H1 (cell line): Measurements from ENCODE around the gene ZBTB20. TPM values are rescaled to one million over a fixed set of nuclear protein-coding genes. Genes with fewer than 3 reads are reported as not detected.

Experiments
- CTCF ChIA-PET: fragments of 300-600 bp; sonication (Branson Sonifier 250); formaldehyde crosslinking; loops from one replicate; lab custom pipeline; 2021; ENCODE audit not compliant: partially characterized antibody; lab: Charles Lee
- POLR2A ChIA-PET: fragments of 300-600 bp; sonication (Branson Sonifier 250); formaldehyde crosslinking; loops from one replicate; lab custom pipeline; 2021; ENCODE audit warnings: inconsistent platforms; ENCODE audit not compliant: partially characterized antibody; lab: Charles Lee
- DNase-seq, 2 experiments: peaks; one replicate each; pipeline versions ENCODE4 v3.0.0 to v3.0.0-alpha.2; 2010 to 2022; ENCODE audit warnings: low spot score in 2 of 2, low read depth in 1 of 2, mixed read lengths in 1 of 2
- FAIRE-seq: peaks from 2 replicates; lab custom pipeline; 2011; peaks lifted over from hg19 to GRCh38; lab: Jason Lieb, UNC
- H2AFZ ChIP-seq: 2 replicates; pipeline ENCODE4 v1.8.1; 2012; ENCODE audit warnings: low read length, inconsistent platforms
- H2AK5ac ChIP-seq: 2 replicates; pipeline ENCODE4 v1.6.1; 2013; ENCODE audit warnings: low read depth, low read length
- H2BK120ac ChIP-seq: replicated peaks from 2 replicates; pipeline ENCODE3; 2013; ENCODE audit warnings: low read depth, low read length, inconsistent platforms
- H2BK12ac ChIP-seq: 2 replicates; pipeline ENCODE4 v1.6.1; 2013; ENCODE audit warnings: low read depth, low read length
- H2BK15ac ChIP-seq: 2 replicates; pipeline ENCODE4 v1.6.1; 2013; ENCODE audit warnings: low read length
- H2BK20ac ChIP-seq: 2 replicates; pipeline ENCODE4 v1.6.1; 2013; ENCODE audit warnings: low read length
- H2BK5ac ChIP-seq: 2 replicates; pipeline ENCODE4 v1.6.1; 2013; ENCODE audit warnings: low read depth, low read length
- H3K14ac ChIP-seq: 2 replicates; pipeline ENCODE4 v1.6.1; 2013; ENCODE audit warnings: inconsistent platforms; ENCODE audit not compliant: insufficient read length
- H3K18ac ChIP-seq: 2 replicates; pipeline ENCODE4 v1.6.1; 2013; ENCODE audit warnings: low read length; ENCODE audit errors: extremely low read depth
- H3K23ac ChIP-seq: 2 replicates; pipeline ENCODE4 v1.6.1; 2013; ENCODE audit warnings: inconsistent platforms; ENCODE audit not compliant: insufficient read length
- H3K23me2 ChIP-seq: 2 replicates; pipeline ENCODE4 v1.6.1; 2013; ENCODE audit warnings: low read depth, low read length
- H3K27ac ChIP-seq: 2 replicates; pipeline ENCODE4 v1.6.1; 2011; ENCODE audit warnings: low read depth, low read length, inconsistent platforms
- H3K27me3 ChIP-seq, 4 experiments: replicated peaks in 1 of 4; 1 replicate in 1 of 4; 2 replicates in 3 of 4; pipeline versions ENCODE4 v1.6.1 to v1.8.1; 2011 to 2013; ENCODE audit warnings: low read length in 3 of 4, mild to moderate bottlenecking in 3 of 4, inconsistent platforms in 2 of 4, mixed read lengths in 2 of 4, moderate library complexity in 1 of 4; ENCODE audit not compliant: control insufficient read depth in 3 of 4, insufficient read depth in 3 of 4; ENCODE audit errors: extremely low read depth in 1 of 4
- H3K36me3 ChIP-seq, 4 experiments: 2 replicates each; pipeline versions ENCODE4 v1.6.1 to v1.8.1; 2011 to 2013; ENCODE audit warnings: mild to moderate bottlenecking in 4 of 4, low read length in 3 of 4, moderate library complexity in 2 of 4, control low read depth in 1 of 4, inconsistent platforms in 1 of 4; ENCODE audit not compliant: insufficient read depth in 4 of 4, control insufficient read depth in 2 of 4
- H3K4ac ChIP-seq: replicated peaks from 2 replicates; pipeline ENCODE3; 2013; ENCODE audit warnings: low read length, low read depth, mixed read lengths, inconsistent platforms; ENCODE audit not compliant: insufficient read length
- H3K4me1 ChIP-seq, 4 experiments: replicated peaks in 1 of 4; 1 replicate in 1 of 4; 2 replicates in 3 of 4; pipeline versions ENCODE4 v1.6.1 to v1.8.1; 2011 to 2013; ENCODE audit warnings: low read length in 3 of 4, inconsistent platforms in 2 of 4, mixed read lengths in 1 of 4; ENCODE audit not compliant: insufficient read depth in 4 of 4, control insufficient read depth in 3 of 4
- H3K4me2 ChIP-seq, 2 experiments: 2 replicates each; pipeline versions ENCODE4 v1.6.1 to v1.8.1; 2011 to 2013; ENCODE audit warnings: low read depth in 2 of 2, low read length in 2 of 2, control low read depth in 1 of 2, inconsistent platforms in 1 of 2, mild to moderate bottlenecking in 1 of 2; ENCODE audit not compliant: insufficient read depth in 1 of 2
- H3K4me3 ChIP-seq, 4 experiments: fragments of 200-600, 300-600 bp in 1 of 4; sonication (generic), shearing (Covaris generic), sonication (Bioruptor Twin) in 1 of 4; 2 replicates each; pipeline versions ENCODE4 v1.5.1 to v1.8.1; 2011 to 2016; ENCODE audit warnings: low read length in 4 of 4, low read depth in 3 of 4, control low read depth in 2 of 4, inconsistent platforms in 2 of 4, mild to moderate bottlenecking in 2 of 4, mixed read lengths in 1 of 4, moderate library complexity in 1 of 4; ENCODE audit not compliant: insufficient read depth in 2 of 4; ENCODE audit errors: extremely low read depth in 1 of 4
- H3K56ac ChIP-seq: replicated peaks from 2 replicates; pipeline ENCODE3; 2013; ENCODE audit warnings: low read depth, mild to moderate bottlenecking, mixed read lengths, low read length, inconsistent platforms; ENCODE audit not compliant: insufficient read length
- H3K79me1 ChIP-seq: 2 replicates; pipeline ENCODE4 v1.6.1; 2013; ENCODE audit warnings: low read depth, low read length, control low read depth
- H3K79me2 ChIP-seq, 2 experiments: 2 replicates each; pipeline versions ENCODE4 v1.6.1 to v1.8.1; 2012 to 2013; ENCODE audit warnings: low read length in 2 of 2, mild to moderate bottlenecking in 2 of 2, inconsistent platforms in 1 of 2; ENCODE audit not compliant: insufficient read depth in 2 of 2, control insufficient read depth in 1 of 2
- H3K9ac ChIP-seq, 4 experiments: replicated peaks in 1 of 4; 1 replicate in 1 of 4; 2 replicates in 3 of 4; pipeline versions ENCODE4 v1.6.1 to v1.8.1; 2011 to 2013; ENCODE audit warnings: low read depth in 3 of 4, low read length in 3 of 4, control low read depth in 2 of 4, mild to moderate bottlenecking in 2 of 4, moderate library complexity in 2 of 4, inconsistent platforms in 1 of 4; ENCODE audit errors: extremely low read depth in 1 of 4
- H3K9me3 ChIP-seq, 2 experiments: 2 replicates each; pipeline versions ENCODE4 v1.6.1 to v1.8.1; 2012 to 2013; ENCODE audit warnings: mild to moderate bottlenecking in 2 of 2, moderate library complexity in 2 of 2, control low read depth in 1 of 2, inconsistent platforms in 1 of 2, low read depth in 1 of 2, low read length in 1 of 2, mixed read lengths in 1 of 2; ENCODE audit not compliant: insufficient read depth in 2 of 2
- H4K20me1 ChIP-seq, 2 experiments: replicated peaks in 1 of 2; 2 replicates each; pipeline versions ENCODE3 to v1.8.1; 2011 to 2013; ENCODE audit warnings: inconsistent platforms in 2 of 2, low read length in 2 of 2, mild to moderate bottlenecking in 1 of 2; ENCODE audit not compliant: insufficient read depth in 2 of 2, control insufficient read depth in 1 of 2
- H4K5ac ChIP-seq: 2 replicates; pipeline ENCODE4 v1.6.1; 2013; ENCODE audit warnings: low read length, low read depth, mixed read lengths, inconsistent platforms; ENCODE audit not compliant: insufficient read length
- H4K8ac ChIP-seq: 2 replicates; pipeline ENCODE4 v1.8.0; 2013; ENCODE audit warnings: mild to moderate bottlenecking, moderate library complexity, low read length, inconsistent platforms; ENCODE audit not compliant: insufficient read depth; ENCODE audit errors: extremely low read depth
- H4K91ac ChIP-seq: replicated peaks from 2 replicates; pipeline ENCODE3; 2013; ENCODE audit warnings: low read length, mixed read lengths, inconsistent platforms; ENCODE audit not compliant: insufficient read length
- CTBP2 ChIP-seq: IDR thresholded peaks from 2 replicates; pipeline ENCODE4 v1.7.0; 2011; ENCODE audit warnings: borderline replicate concordance, mild to moderate bottlenecking, moderate library complexity, mixed read lengths, low read length; ENCODE audit not compliant: insufficient read depth, insufficient read length
- EZH2 ChIP-seq: fragments of 200-600 bp; sonication (generic); IDR thresholded peaks from 2 replicates; pipeline ENCODE4 v1.7.1; 2012; ENCODE audit warnings: low read depth, mild to moderate bottlenecking, moderate library complexity, low read length, inconsistent platforms; ENCODE audit not compliant: severe bottlenecking
- JUND ChIP-seq: IDR thresholded peaks from 2 replicates; pipeline ENCODE4 v1.6.1; 2011; ENCODE audit warnings: mild to moderate bottlenecking, improper control_type of control experiment, low read length
- MAFK ChIP-seq: IDR thresholded peaks from 2 replicates; pipeline ENCODE4 v1.6.1; 2012; ENCODE audit warnings: low read depth, mild to moderate bottlenecking, improper control_type of control experiment, low read length
- SIX5 ChIP-seq: IDR thresholded peaks from 2 replicates; pipeline ENCODE4 v1.6.1; 2011; ENCODE audit warnings: mild to moderate bottlenecking, low read depth, low read length
- SP2 ChIP-seq: IDR thresholded peaks from 2 replicates; pipeline ENCODE4 v1.6.1; 2012; ENCODE audit warnings: mild to moderate bottlenecking, low read length, inconsistent platforms
- TBP ChIP-seq: IDR thresholded peaks from 2 replicates; pipeline ENCODE4 v1.6.1; 2011; ENCODE audit warnings: low read depth, low read length, improper control_type of control experiment
- YY1 ChIP-seq: IDR thresholded peaks from 2 replicates; pipeline ENCODE4 v1.6.1; 2011; ENCODE audit warnings: low read depth, mild to moderate bottlenecking, low read length
- ZNF274 ChIP-seq: IDR thresholded peaks from 2 replicates; pipeline ENCODE4 v1.7.0; 2012; ENCODE audit warnings: low read length, borderline replicate concordance; ENCODE audit errors: extremely low read depth
- WGBS, 2 experiments: shearing (Covaris generic) in 1 of 2; methylation state at CpG; one replicate each; pipeline versions ENCODE4 v1.1.6 to v1.1.7; 2013 to 2015; ENCODE audit warnings: low lambda C conversion rate in 2 of 2, mixed read lengths in 2 of 2, inconsistent platforms in 1 of 2, low coverage in 1 of 2, missing lambda C conversion rate in 1 of 2; ENCODE audit not compliant: insufficient replicate concordance in 2 of 2, insufficient coverage in 1 of 2, insufficient read length in 1 of 2; ENCODE audit errors: extremely low coverage in 1 of 2, missing lambda C conversion rate in 1 of 2; 5-methylcytosine and 5-hydroxymethylcytosine counted together
- polyA plus RNA-seq, 7 experiments: library from polyadenylated mRNA; depleted of rRNA in 3 of 7; stranded (reverse) in 5 of 7; unstranded in 2 of 7; fragments of >200 nt in 5 of 7; fragments of 200-250 nt in 2 of 7; gene quantifications; 1 replicate in 5 of 7; 2 replicates in 1 of 7; 4 replicates in 1 of 7; pipeline versions ENCODE4 v1.2.1 to v1.2.3, GENCODE V29; 2011 to 2013; ENCODE audit warnings: missing spikeins in 2 of 7, mixed read lengths in 2 of 7
- total RNA-seq: library from RNA; stranded (reverse); fragmentation: NEBNext Ultra II Directional; extraction: Animal tissue kit (Norgen Biotek cat#: 25700); gene quantifications from 2 replicates; pipeline ENCODE4 v1.2.1, GENCODE V29; 2021
- TF ChIP-seq, protein P1 (sequence below), 3 experiments: IDR thresholded peaks; 1 replicate in 2 of 3; 2 replicates in 1 of 3; pipeline versions ENCODE4 v1.5.1 to v1.6.1; 2011; ENCODE audit warnings: low read length in 3 of 3, mild to moderate bottlenecking in 3 of 3, inconsistent platforms in 2 of 3, low read depth in 1 of 3, moderate library complexity in 1 of 3; ENCODE audit not compliant: insufficient read depth in 1 of 3; ENCODE audit errors: control extremely low read depth in 1 of 3
- TF ChIP-seq, protein P2 (sequence below): IDR thresholded peaks from 2 replicates; pipeline ENCODE4 v1.6.1; 2012; ENCODE audit warnings: inconsistent platforms

The ZBTB20 gene
- total and polyA plus RNA-seq, 2 of the 8 experiments (the other 6 are each of a cell fraction or from before 2014, with no cell fraction given), result 0.35 to 1.3 TPM

DNA sequence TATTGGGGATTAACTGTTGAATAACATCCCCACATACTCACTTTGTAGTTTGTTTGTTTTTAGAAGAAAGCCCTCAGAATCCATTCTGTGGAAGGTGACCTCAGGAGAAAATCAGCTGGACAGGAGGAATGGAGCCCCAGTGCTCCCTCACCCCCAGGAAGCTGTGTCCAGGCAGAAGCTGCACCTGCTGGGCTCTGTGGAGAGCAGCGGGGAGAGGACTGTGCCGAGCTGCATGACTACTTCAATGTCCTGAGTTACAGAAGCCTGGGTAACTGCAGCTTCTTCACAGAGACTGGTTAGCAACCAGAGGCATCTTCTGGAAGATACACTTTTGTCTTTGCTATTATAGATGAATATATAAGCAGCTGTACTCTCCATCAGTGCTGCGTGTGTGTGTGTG is 839.3 kb downstream of the ZBTB20 start:
- WGBS, 2 experiments, result 72% methylated on average over 3 of the region's 3 CpGs; no CpG with 5 or more reads in 1 of the 2 experiments
- POLR2A ChIA-PET, result interaction anchor here (0.9 kb wide), 1 partner anchor 12 kb away, joined by 4 read pairs; no protein-coding TSS in a partner anchor
- TF ChIP-seq CTBP2 (no peak), EZH2 (no peak), ZNF274 (no peak), SP2 (no peak), TBP (no peak), SIX5 (no peak), JUND (no peak), MAFK (no peak), YY1 (no peak)
- TF ChIP-seq, protein P1, sequence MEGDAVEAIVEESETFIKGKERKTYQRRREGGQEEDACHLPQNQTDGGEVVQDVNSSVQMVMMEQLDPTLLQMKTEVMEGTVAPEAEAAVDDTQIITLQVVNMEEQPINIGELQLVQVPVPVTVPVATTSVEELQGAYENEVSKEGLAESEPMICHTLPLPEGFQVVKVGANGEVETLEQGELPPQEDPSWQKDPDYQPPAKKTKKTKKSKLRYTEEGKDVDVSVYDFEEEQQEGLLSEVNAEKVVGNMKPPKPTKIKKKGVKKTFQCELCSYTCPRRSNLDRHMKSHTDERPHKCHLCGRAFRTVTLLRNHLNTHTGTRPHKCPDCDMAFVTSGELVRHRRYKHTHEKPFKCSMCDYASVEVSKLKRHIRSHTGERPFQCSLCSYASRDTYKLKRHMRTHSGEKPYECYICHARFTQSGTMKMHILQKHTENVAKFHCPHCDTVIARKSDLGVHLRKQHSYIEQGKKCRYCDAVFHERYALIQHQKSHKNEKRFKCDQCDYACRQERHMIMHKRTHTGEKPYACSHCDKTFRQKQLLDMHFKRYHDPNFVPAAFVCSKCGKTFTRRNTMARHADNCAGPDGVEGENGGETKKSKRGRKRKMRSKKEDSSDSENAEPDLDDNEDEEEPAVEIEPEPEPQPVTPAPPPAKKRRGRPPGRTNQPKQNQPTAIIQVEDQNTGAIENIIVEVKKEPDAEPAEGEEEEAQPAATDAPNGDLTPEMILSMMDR (IDR thresholded peaks at IDR 0.05; ENCODE audit: control extremely low read depth in 1 of 3, insufficient read depth in 1 of 3, low read depth in 1 of 3, low read length in 3 of 3), result no peak
- TF ChIP-seq, protein P2, sequence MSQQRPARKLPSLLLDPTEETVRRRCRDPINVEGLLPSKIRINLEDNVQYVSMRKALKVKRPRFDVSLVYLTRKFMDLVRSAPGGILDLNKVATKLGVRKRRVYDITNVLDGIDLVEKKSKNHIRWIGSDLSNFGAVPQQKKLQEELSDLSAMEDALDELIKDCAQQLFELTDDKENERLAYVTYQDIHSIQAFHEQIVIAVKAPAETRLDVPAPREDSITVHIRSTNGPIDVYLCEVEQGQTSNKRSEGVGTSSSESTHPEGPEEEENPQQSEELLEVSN, result no peak

More for the DNA sequence above, 839.3 kb downstream of the ZBTB20 start:
- H4K5ac ChIP-seq, result no peak overlapping the region
- H3K27me3 ChIP-seq, result no peaks in the 10 kb centered on the region
- H2BK15ac ChIP-seq, result no peak overlapping the region
- H2AFZ ChIP-seq, result no peak overlapping the region
- H2BK12ac ChIP-seq, result no peak overlapping the region
- H3K4me2 ChIP-seq, result no peak overlapping the region
- H3K23ac ChIP-seq, result no peak overlapping the region
- H3K9ac ChIP-seq, result no peak overlapping the region
- no peaks in the 10 kb centered on the region for H3K9me3 ChIP-seq
- no peak overlapping the region for H4K91ac ChIP-seq
- no peaks in the 10 kb centered on the region for H3K79me2 ChIP-seq
- H3K4me3 ChIP-seq, result no peak overlapping the region
- H2AK5ac ChIP-seq, result no peak overlapping the region
- no peak overlapping the region for H4K8ac ChIP-seq
- DNase-seq (no peak), FAIRE-seq (no peak)
- no peak overlapping the region for H3K14ac ChIP-seq
- no peaks in the 10 kb centered on the region for H3K36me3 ChIP-seq
- no peaks in the 10 kb centered on the region for H3K79me1 ChIP-seq
- H3K56ac ChIP-seq, result no peak overlapping the region
- no peaks in the 10 kb centered on the region for H4K20me1 ChIP-seq
- no peak overlapping the region for H2BK20ac ChIP-seq
- H2BK5ac ChIP-seq, result no peak overlapping the region
- H3K4ac ChIP-seq, result no peak overlapping the region
- H2BK120ac ChIP-seq, result no peak overlapping the region
- H3K4me1 ChIP-seq, result no peaks in the 10 kb centered on the region
- H3K27ac ChIP-seq, result no peak overlapping the region
- no peak overlapping the region for H3K18ac ChIP-seq
- CTCF ChIA-PET, result interaction anchor here (0.5 to 1.4 kb wide), 4 partner anchors 9 to 1702 kb away, joined by 3 to 4 read pairs (median 4); no protein-coding TSS in a partner anchor
- no peaks in the 10 kb centered on the region; the same call in 1 of the 2 replicates for H3K23me2 ChIP-seq
